ENCODE measurements around the gene DNAAF5.

Gene DNAAF5

GRCh38 chr7:761631-762030, 35.1 kb downstream of the DNAAF5 start:
- no peak overlapping the region for H3K4me3 ChIP-seq (ENCODE audit: low read depth, low read length)
- TF ChIP-seq CTCF (conservative IDR thresholded peaks at IDR 0.05; ENCODE audit: low read depth, low read length): no peak
- no peak for DNase-seq (ENCODE audit: low read depth)

GRCh38 chr7:762885-763284, 36.4 kb downstream of the DNAAF5 start:
- no peak overlapping the region for H3K4me3 ChIP-seq (ENCODE audit: low read depth, low read length)
- DNase-seq (ENCODE audit: low read depth): no peak
- no peak for TF ChIP-seq CTCF (conservative IDR thresholded peaks at IDR 0.05; ENCODE audit: low read depth, low read length)

GRCh38 chr7:763762-764161, 37.3 kb downstream of the DNAAF5 start:
- TF ChIP-seq CTCF (conservative IDR thresholded peaks at IDR 0.05; ENCODE audit: low read depth, low read length): no peak
- no peak for DNase-seq (ENCODE audit: low read depth)
- no peak overlapping the region for H3K4me3 ChIP-seq (ENCODE audit: low read depth, low read length)

DNA sequence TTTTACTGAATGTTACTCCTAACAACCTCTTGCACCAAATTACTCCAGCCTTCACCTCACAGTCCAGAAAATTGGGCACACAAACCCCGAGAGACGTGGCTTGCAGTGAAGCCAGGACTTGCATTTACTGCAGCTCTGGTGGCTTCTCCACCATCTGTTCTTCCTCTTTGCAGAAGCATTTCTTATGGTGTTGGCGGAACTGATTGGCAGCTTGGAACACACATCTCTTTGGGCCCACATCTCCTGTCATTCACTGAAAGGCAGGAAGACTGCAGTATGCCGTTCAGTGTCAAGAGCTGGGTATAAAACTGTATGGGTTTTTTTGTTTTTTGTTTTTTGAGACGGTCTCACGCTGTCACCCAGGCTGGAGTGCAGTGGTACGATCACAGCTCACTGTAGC, 38.9 kb downstream of the DNAAF5 start:
- no peak for DNase-seq (ENCODE audit: low read depth)
- no peak for TF ChIP-seq CTCF (conservative IDR thresholded peaks at IDR 0.05; ENCODE audit: low read depth, low read length)
- H3K4me3 ChIP-seq (ENCODE audit: low read depth, low read length): no peak overlapping the region

GRCh38 chr7:767580-767940, 41.1 kb downstream of the DNAAF5 start:
- DNase-seq (ENCODE audit: low read depth): peak; percentile 99
- no peak for TF ChIP-seq CTCF (conservative IDR thresholded peaks at IDR 0.05; ENCODE audit: low read depth, low read length)

DNA sequence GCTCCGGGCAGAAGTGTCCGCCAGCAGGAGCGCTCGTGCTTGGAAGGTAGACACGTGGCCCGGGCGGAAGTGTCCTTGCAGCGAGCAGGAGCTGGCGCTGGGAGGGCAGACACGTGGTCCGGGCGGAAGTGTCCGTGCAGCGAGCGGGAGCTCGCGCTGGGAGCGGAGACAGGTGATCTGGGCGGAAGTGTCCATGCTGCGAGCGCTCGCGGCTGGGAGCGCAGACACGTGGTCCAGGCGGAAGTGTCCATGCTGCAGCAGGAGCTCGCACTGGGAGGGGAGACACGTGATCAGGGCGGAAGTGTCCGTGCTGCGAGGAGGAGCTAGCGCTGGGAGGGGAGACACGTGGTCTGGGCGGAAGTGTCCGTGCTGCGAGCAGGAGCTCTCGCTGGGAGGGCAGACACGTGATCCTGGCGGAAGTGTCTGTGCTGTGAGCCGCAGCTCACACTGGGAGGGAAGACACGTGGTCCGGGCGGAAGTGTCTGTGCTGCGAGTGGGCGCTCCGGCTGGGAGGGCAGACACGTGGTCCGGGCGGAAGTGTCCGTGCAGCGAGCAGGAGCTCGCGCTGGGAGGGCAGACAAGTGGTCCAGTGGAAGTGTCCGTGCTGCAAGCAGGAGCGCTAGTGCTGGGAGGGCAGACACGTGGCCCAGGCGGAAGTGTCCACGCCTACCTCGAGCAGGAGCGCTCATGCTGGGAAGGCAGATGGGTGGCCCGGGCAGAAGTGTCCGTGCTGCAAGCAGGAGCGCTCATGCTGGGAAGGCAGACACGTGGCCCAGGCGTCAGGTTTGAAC, 41.6 kb downstream of the DNAAF5 start:
- peak overlapping the region; percentile 49 for H3K4me3 ChIP-seq (ENCODE audit: low read depth, low read length)
- peak; percentile 99 for DNase-seq (ENCODE audit: low read depth)
- no peak for TF ChIP-seq CTCF (conservative IDR thresholded peaks at IDR 0.05; ENCODE audit: low read depth, low read length)

More at GRCh38 chr7:767580-767940, 41.1 kb downstream of the DNAAF5 start:
- H3K4me3 ChIP-seq (ENCODE audit: low read depth, low read length): peak overlapping the region; percentile 49

DNA sequence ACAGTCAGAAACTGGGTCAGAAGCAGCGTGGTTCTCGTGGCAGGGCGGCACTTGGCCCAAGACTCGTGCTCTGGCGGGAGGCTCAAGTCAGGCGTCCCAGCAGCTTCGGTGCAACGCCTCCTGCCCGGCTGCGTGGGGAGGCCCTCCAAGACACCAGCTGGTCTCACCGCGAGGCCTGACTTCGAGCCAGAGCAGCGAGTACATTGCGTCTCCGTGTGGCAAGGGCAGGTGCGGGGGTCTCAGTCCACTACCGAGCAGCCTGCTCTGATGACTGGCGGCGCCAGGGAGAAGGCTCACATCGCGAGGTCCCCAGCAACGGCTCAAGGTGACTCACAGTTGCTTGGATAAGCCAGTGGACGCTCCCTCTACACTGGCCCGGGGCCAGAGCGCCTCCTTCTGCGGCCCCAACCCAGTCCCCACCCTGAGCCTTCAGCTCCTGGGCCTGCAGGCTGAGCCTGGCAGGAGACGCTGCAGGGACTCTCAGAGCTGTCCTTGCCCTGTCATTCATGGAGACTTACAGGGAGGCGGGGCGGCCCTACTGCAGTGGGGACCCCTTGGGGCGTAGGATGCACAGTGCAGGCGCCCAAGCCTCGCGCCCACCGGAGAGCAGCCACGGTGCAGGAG, 42.5 kb downstream of the DNAAF5 start:
- DNase-seq (ENCODE audit: low read depth): no peak
- peak overlapping the region; percentile 17 for H3K4me3 ChIP-seq (ENCODE audit: low read depth, low read length)
- no peak for TF ChIP-seq CTCF (conservative IDR thresholded peaks at IDR 0.05; ENCODE audit: low read depth, low read length)

All from choroid plexus epithelial cell (primary cell).